Neural cell (in vitro differentiated cells): Measurements from ENCODE around the gene PLEKHA8. TPM values are rescaled to one million over a fixed set of nuclear protein-coding genes. Genes with fewer than 3 reads are reported as not detected.

Experiments used
- H2AFZ ChIP-seq: fragments of 200-600, 300-800 bp; sonication (generic), shearing (Covaris generic); 2 replicates; pipeline ENCODE4 v1.6.0; 2014; ENCODE audit warnings: low read depth, mild to moderate bottlenecking, antibody characterized with exemption, low read length, moderate library complexity
- H3F3A ChIP-seq: fragments of 200-600 bp; shearing (Covaris generic); 2 replicates; pipeline ENCODE4 v1.6.1; 2016; ENCODE audit warnings: mild to moderate bottlenecking, moderate library complexity, mixed read lengths, antibody characterized with exemption, low read length; ENCODE audit not compliant: insufficient read depth, poor library complexity, severe bottlenecking
- H3K27ac ChIP-seq: fragments of 200-600, 300-800 bp; sonication (generic), shearing (Covaris generic); 2 replicates; pipeline ENCODE4 v1.5.1; 2014; ENCODE audit warnings: mild to moderate bottlenecking, low read length, moderate library complexity
- H3K27me3 ChIP-seq: fragments of 300-800, 200-600 bp; sonication (generic), shearing (Covaris generic); 2 replicates; pipeline ENCODE4 v1.6.0; 2014; ENCODE audit warnings: mild to moderate bottlenecking, low read depth, low read length, moderate library complexity; ENCODE audit not compliant: insufficient read depth
- H3K36me3 ChIP-seq: fragments of 300-800, 200-600 bp; sonication (generic), shearing (Covaris generic); 2 replicates; pipeline ENCODE4 v1.5.1; 2014; ENCODE audit warnings: mild to moderate bottlenecking, antibody characterized with exemption, low read length, moderate library complexity; ENCODE audit not compliant: insufficient read depth
- H3K4me2 ChIP-seq: fragments of 300-800, 200-600 bp; sonication (generic), shearing (Covaris generic); 2 replicates; pipeline ENCODE4 v1.6.0; 2014; ENCODE audit warnings: mild to moderate bottlenecking, low read length
- H3K4me3 ChIP-seq: fragments of 300-800, 200-600 bp; sonication (generic), shearing (Covaris generic); 2 replicates; pipeline ENCODE4 v1.5.1; 2014; ENCODE audit warnings: mild to moderate bottlenecking, low read length, moderate library complexity
- H3K79me2 ChIP-seq: fragments of 200-600 bp; shearing (Covaris generic); replicated peaks from 2 replicates; pipeline ENCODE4 v1.6.0; 2014; ENCODE audit warnings: mild to moderate bottlenecking, low read length, moderate library complexity; ENCODE audit not compliant: insufficient read depth
- H3K9ac ChIP-seq: fragments of 300-800, 200-600 bp; sonication (generic), shearing (Covaris generic); 2 replicates; pipeline ENCODE4 v1.6.1; 2016; ENCODE audit warnings: mild to moderate bottlenecking, low read length, mixed read lengths
- H3K9me2 ChIP-seq: fragments of 200-600 bp; shearing (Covaris generic); 2 replicates; pipeline ENCODE4 v1.6.1; 2016; ENCODE audit warnings: mild to moderate bottlenecking, low read length, mixed read lengths; ENCODE audit not compliant: insufficient read depth
- H3K9me3 ChIP-seq: fragments of 200-600, 300-800 bp; sonication (generic), shearing (Covaris generic); 2 replicates; pipeline ENCODE4 v1.6.1; 2016; ENCODE audit warnings: mild to moderate bottlenecking, mixed run types, low read length, moderate library complexity, mixed read lengths
- H4K20me1 ChIP-seq: fragments of 200-600 bp; shearing (Covaris generic); 2 replicates; pipeline ENCODE4 v1.6.1; 2016; ENCODE audit warnings: mild to moderate bottlenecking, mixed run types; ENCODE audit not compliant: insufficient read depth
- EP300 ChIP-seq: fragments of 450-650 bp; conservative IDR thresholded peaks from 2 replicates; pipeline ENCODE4 v1.6.1; 2014; ENCODE audit warnings: antibody characterized with exemption, mild to moderate bottlenecking, moderate library complexity; ENCODE audit not compliant: poor library complexity, severe bottlenecking
- EZH2 ChIP-seq: fragments of 200-600, 300-800 bp; shearing (Covaris generic), sonication (generic); IDR thresholded peaks from 2 replicates; pipeline ENCODE4 v1.6.1; 2014; ENCODE audit warnings: antibody characterized with exemption, low read length, borderline replicate concordance, mild to moderate bottlenecking; ENCODE audit not compliant: insufficient read depth, poor library complexity, severe bottlenecking
- MXI1 ChIP-seq: fragments of 450-650 bp; conservative IDR thresholded peaks from 2 replicates; pipeline ENCODE4 v1.6.1; 2014; ENCODE audit warnings: antibody characterized with exemption, mild to moderate bottlenecking; ENCODE audit not compliant: poor library complexity, severe bottlenecking
- POLR2AphosphoS5 ChIP-seq: IDR thresholded peaks from 2 replicates; pipeline ENCODE4 v1.6.1; 2012
- RAD21 ChIP-seq: fragments of 450-650 bp; conservative IDR thresholded peaks from 2 replicates; pipeline ENCODE4 v1.6.1; 2014; ENCODE audit warnings: antibody characterized with exemption, mild to moderate bottlenecking, moderate library complexity
- REST ChIP-seq: IDR thresholded peaks from 2 replicates; pipeline ENCODE4 v1.6.1; 2012; ENCODE audit warnings: borderline replicate concordance
- SMC3 ChIP-seq: fragments of 450-650 bp; conservative IDR thresholded peaks from 2 replicates; pipeline ENCODE4 v1.6.1; 2014; ENCODE audit warnings: antibody characterized with exemption, mild to moderate bottlenecking, moderate library complexity; ENCODE audit not compliant: poor library complexity
- TAF1 ChIP-seq: IDR thresholded peaks from 2 replicates; pipeline ENCODE4 v1.6.1; 2012; ENCODE audit warnings: low read depth
- polyA plus RNA-seq: library from polyadenylated mRNA; depleted of rRNA; stranded (reverse); fragments of >200 nt; gene quantifications from 2 replicates; pipeline ENCODE4 v1.2.3, GENCODE V29; 2014
- TF ChIP-seq, protein P1 (sequence below): fragments of 450-650 bp; IDR thresholded peaks from 2 replicates; pipeline ENCODE4 v1.5.1; 2014; ENCODE audit warnings: antibody characterized with exemption, mild to moderate bottlenecking, moderate library complexity; ENCODE audit not compliant: poor library complexity, severe bottlenecking

PLEKHA8 gene
- polyA plus RNA-seq, 1 donor from 2014 or later = 43.1 TPM

- Histone ChIP-seq H3K36me3 (no peaks in the 10 kb centered on the region), H3K79me2 (peaks cover 66% of the 10 kb centered on the region), H3K27me3 (no peaks in the 10 kb centered on the region), H3K4me2 (no peak overlapping the region), H3K9ac (no peak overlapping the region), H3K9me2 (no peaks in the 10 kb centered on the region), H3K27ac (no peak overlapping the region), H3F3A (no peaks in the 10 kb centered on the region), H3K9me3 (no peaks in the 10 kb centered on the region), H3K4me3 (no peak overlapping the region), H2AFZ (no peak overlapping the region), H4K20me1 (no peaks in the 10 kb centered on the region)
- TF ChIP-seq SMC3 (no peak), REST (no peak), RAD21 (no peak), EZH2 (no peak), POLR2AphosphoS5 (no peak), MXI1 (no peak), TAF1 (no peak), EP300 (no peak)
- TF ChIP-seq, protein P1, sequence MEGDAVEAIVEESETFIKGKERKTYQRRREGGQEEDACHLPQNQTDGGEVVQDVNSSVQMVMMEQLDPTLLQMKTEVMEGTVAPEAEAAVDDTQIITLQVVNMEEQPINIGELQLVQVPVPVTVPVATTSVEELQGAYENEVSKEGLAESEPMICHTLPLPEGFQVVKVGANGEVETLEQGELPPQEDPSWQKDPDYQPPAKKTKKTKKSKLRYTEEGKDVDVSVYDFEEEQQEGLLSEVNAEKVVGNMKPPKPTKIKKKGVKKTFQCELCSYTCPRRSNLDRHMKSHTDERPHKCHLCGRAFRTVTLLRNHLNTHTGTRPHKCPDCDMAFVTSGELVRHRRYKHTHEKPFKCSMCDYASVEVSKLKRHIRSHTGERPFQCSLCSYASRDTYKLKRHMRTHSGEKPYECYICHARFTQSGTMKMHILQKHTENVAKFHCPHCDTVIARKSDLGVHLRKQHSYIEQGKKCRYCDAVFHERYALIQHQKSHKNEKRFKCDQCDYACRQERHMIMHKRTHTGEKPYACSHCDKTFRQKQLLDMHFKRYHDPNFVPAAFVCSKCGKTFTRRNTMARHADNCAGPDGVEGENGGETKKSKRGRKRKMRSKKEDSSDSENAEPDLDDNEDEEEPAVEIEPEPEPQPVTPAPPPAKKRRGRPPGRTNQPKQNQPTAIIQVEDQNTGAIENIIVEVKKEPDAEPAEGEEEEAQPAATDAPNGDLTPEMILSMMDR = no peak
Observed at GRCh38 chr7:30040938-30041337, 12.7 kb downstream of the PLEKHA8 start.

- no peak for TF ChIP-seq REST
- no peak for TF ChIP-seq MXI1
- no peak for TF ChIP-seq POLR2AphosphoS5
- TF ChIP-seq RAD21 = no peak
- TF ChIP-seq SMC3 = no peak
- TF ChIP-seq EP300 = no peak
- TF ChIP-seq, protein P1 = no peak
- no peak for TF ChIP-seq TAF1
- TF ChIP-seq EZH2 = no peak
- no peak overlapping the region for H3K9ac ChIP-seq
- no peaks in the 10 kb centered on the region for H4K20me1 ChIP-seq
Observed at GRCh38 chr7:30041526-30042269, 13.5 kb downstream of the PLEKHA8 start.

More at GRCh38 chr7:30041526-30042269, 13.5 kb downstream of the PLEKHA8 start:
- Histone ChIP-seq H3K36me3 (peaks cover under 1% of the 10 kb centered on the region), H3K79me2 (peaks cover 59% of the 10 kb centered on the region), H3K4me3 (no peak overlapping the region), H3K9me3 (no peaks in the 10 kb centered on the region), H3K9me2 (no peaks in the 10 kb centered on the region), H3K27ac (no peak overlapping the region), H2AFZ (no peak overlapping the region), H3K4me2 (no peak overlapping the region), H3K27me3 (no peaks in the 10 kb centered on the region), H3F3A (no peaks in the 10 kb centered on the region)
